GM12872 (cell line): ENCODE results near the gene RAB19.

Experiments
- CTCF ChIP-seq: IDR thresholded peaks from 3 replicates; pipeline ENCODE4 v1.5.1; 2011; ENCODE audit warnings: low read depth, mild to moderate bottlenecking, low read length, moderate library complexity; ENCODE audit not compliant: insufficient read depth

The RAB19 gene

GRCh38 chr7:140402178-140402835 is 1.6 kb upstream of the RAB19 start:
- no peak for TF ChIP-seq CTCF

- TF ChIP-seq CTCF = no peak
Observed at GRCh38 chr7:140404565-140405065, 757 bp downstream of the RAB19 start.

- TF ChIP-seq CTCF = no peak
Observed at GRCh38 chr7:140415361-140415760, 11.5 kb downstream of the RAB19 start.

- no peak for TF ChIP-seq CTCF
Observed at GRCh38 chr7:140416560-140416959, 12.7 kb downstream of the RAB19 start.

GRCh38 chr7:140417456-140418155 is 13.7 kb downstream of the RAB19 start:
- TF ChIP-seq CTCF = no peak

GRCh38 chr7:140418653-140419052 is 14.8 kb downstream of the RAB19 start:
- no peak for TF ChIP-seq CTCF

- TF ChIP-seq CTCF = no peak
Observed at GRCh38 chr7:140421521-140421920, 17.7 kb downstream of the RAB19 start.
